ENCODE measurements around the gene MACROD2. TPM values are rescaled to one million over a fixed set of nuclear protein-coding genes. Genes with fewer than 3 reads are reported as not detected.

Gene MACROD2
- total and polyA plus RNA-seq, 7 donors = 0.20 to 4.8 (median 0.87) TPM

- no peaks in the 10 kb centered on the region for H3K36me3 ChIP-seq (ENCODE audit: insufficient read depth in 1 of 2, low read depth in 1 of 2)
- H3K4me1 ChIP-seq = peaks cover 15% of the 10 kb centered on the region
- H3K27me3 ChIP-seq (ENCODE audit: insufficient read depth in 3 of 3, low read length in 2 of 3) = no peaks in the 10 kb centered on the region
- H3K27ac ChIP-seq = no peak overlapping the region
- TF ChIP-seq CTCF (IDR thresholded peaks at IDR 0.05) = no peak
- no peak overlapping the region for H3K4me3 ChIP-seq
- intact Hi-C loops (cut with DNase I) = no loop called here
- WGBS, 3 donors = 35 to 61% (median 36%) methylated on average over 2 of the region's 2 CpGs
- H3K9me3 ChIP-seq = no peaks in the 10 kb centered on the region
- DNase-seq (no peak), ATAC-seq (peak in 2 of 4 donors; percentile 22 to 24)
Observed at GRCh38 chr20:14235355-14235754, 240.0 kb downstream of the MACROD2 start.

GRCh38 chr20:14245368-14245970 is 250.2 kb downstream of the MACROD2 start:
- no peaks in the 10 kb centered on the region for H3K27me3 ChIP-seq (ENCODE audit: insufficient read depth in 3 of 3, low read length in 2 of 3)
- H3K4me1 ChIP-seq = no peaks in the 10 kb centered on the region
- 12 to 38% (median 21%) methylated on average over 1 of the region's 1 CpG for WGBS, 3 donors
- ATAC-seq (no peak), DNase-seq (no peak)
- no peak overlapping the region for H3K4me3 ChIP-seq
- H3K27ac ChIP-seq = no peak overlapping the region
- TF ChIP-seq CTCF (IDR thresholded peaks at IDR 0.05) = no peak
- intact Hi-C loops (cut with DNase I) = no loop called here
- H3K36me3 ChIP-seq (ENCODE audit: insufficient read depth in 1 of 2, low read depth in 1 of 2) = no peaks in the 10 kb centered on the region
- H3K9me3 ChIP-seq = no peaks in the 10 kb centered on the region

GRCh38 chr20:14259689-14260088 is 264.4 kb downstream of the MACROD2 start:
- DNase-seq = no peak
- ATAC-seq = no peak
- no peaks in the 10 kb centered on the region for H3K27me3 ChIP-seq (ENCODE audit: insufficient read depth in 3 of 3, low read length in 2 of 3)
- H3K4me3 ChIP-seq = no peak overlapping the region
- no peaks in the 10 kb centered on the region for H3K4me1 ChIP-seq
- H3K36me3 ChIP-seq (ENCODE audit: insufficient read depth in 1 of 2, low read depth in 1 of 2) = no peaks in the 10 kb centered on the region
- no peak for TF ChIP-seq CTCF (IDR thresholded peaks at IDR 0.05)
- no peaks in the 10 kb centered on the region for H3K9me3 ChIP-seq
- intact Hi-C loops (cut with DNase I) = no loop called here
- H3K27ac ChIP-seq = no peak overlapping the region
- WGBS, 3 donors = 83 to 91% (median 86%) methylated on average over 1 of the region's 1 CpG

- Histone ChIP-seq H3K4me1 (no peaks in the 10 kb centered on the region), H3K27me3 (ENCODE audit: insufficient read depth in 3 of 3, low read length in 2 of 3) (no peaks in the 10 kb centered on the region), H3K36me3 (ENCODE audit: insufficient read depth in 1 of 2, low read depth in 1 of 2) (no peaks in the 10 kb centered on the region), H3K27ac (no peak overlapping the region), H3K9me3 (no peaks in the 10 kb centered on the region), H3K4me3 (no peak overlapping the region)
- intact Hi-C loops (cut with DNase I) = no loop called here
- ATAC-seq (no peak), DNase-seq (no peak)
- no peak for TF ChIP-seq CTCF (IDR thresholded peaks at IDR 0.05)
- WGBS, 3 donors = 59 to 80% (median 61%) methylated on average over 1 of the region's 1 CpG
Observed at GRCh38 chr20:14260367-14260766, 265.1 kb downstream of the MACROD2 start.

- H3K4me1 ChIP-seq = no peaks in the 10 kb centered on the region
- no peaks in the 10 kb centered on the region for H3K36me3 ChIP-seq (ENCODE audit: insufficient read depth in 1 of 2, low read depth in 1 of 2)
- H3K4me3 ChIP-seq = no peak overlapping the region
- H3K27me3 ChIP-seq (ENCODE audit: insufficient read depth in 3 of 3, low read length in 2 of 3) = no peaks in the 10 kb centered on the region
- no peak overlapping the region for H3K27ac ChIP-seq
- H3K9me3 ChIP-seq = no peaks in the 10 kb centered on the region
- ATAC-seq (no peak), DNase-seq (no peak)
- TF ChIP-seq CTCF (IDR thresholded peaks at IDR 0.05) = peak; percentile 15
- intact Hi-C loops (cut with DNase I) = no loop called here
Observed at GRCh38 chr20:14264869-14265268, 269.6 kb downstream of the MACROD2 start.

Data from psoas muscle (tissue), 8 donors.